K562 (cell line): Measurements from ENCODE around the gene C11orf52. TPM values are rescaled to one million over a fixed set of nuclear protein-coding genes. Genes with fewer than 3 reads are reported as not detected.

Source experiments
- BRD4 ChIP-seq: fragments of 200-600 bp; sonication (generic); IDR thresholded peaks from 2 replicates; pipeline ENCODE4 v1.6.1; 2017; ENCODE audit warnings: inconsistent platforms
- CEBPB ChIP-seq: fragments of 450-650 bp; IDR thresholded peaks from 2 replicates; pipeline ENCODE4 v1.6.1; 2016; ENCODE audit warnings: missing genetic modification characterization, missing compliant biosample characterization
- NEUROD1 ChIP-seq: fragments of 150-350 bp; IDR thresholded peaks from 2 replicates; pipeline ENCODE4 v1.6.1; 2014; ENCODE audit warnings: borderline replicate concordance, low read length, low read depth; ENCODE audit not compliant: partially characterized antibody
- NFE2 ChIP-seq: IDR thresholded peaks from 2 replicates; pipeline ENCODE4 v1.6.1; 2014; ENCODE audit warnings: antibody characterized with exemption, low read depth
- RBFOX2 ChIP-seq: fragments of 200-400 bp; formaldehyde crosslinking; IDR thresholded peaks from 2 replicates; pipeline ENCODE4 v1.6.1; 2017; ENCODE audit warnings: low read depth, mild to moderate bottlenecking, low read length, moderate library complexity
- ZNF561 ChIP-seq: fragments of 450-650 bp; formaldehyde crosslinking; conservative IDR thresholded peaks from 2 replicates; pipeline ENCODE4 v1.4.0; 2020; ENCODE audit warnings: mild to moderate bottlenecking, moderate library complexity
- ZNF766 ChIP-seq: fragments of 200-800 bp; sonication (Bioruptor generic); conservative IDR thresholded peaks from 2 replicates; pipeline ENCODE4 v1.6.1; 2016; ENCODE audit warnings: missing genetic modification characterization, missing compliant biosample characterization
- polyA plus RNA-seq, 8 experiments: library from polyadenylated mRNA; depleted of rRNA in 4 of 8; stranded (reverse) in 5 of 8; unstranded in 3 of 8; fragments of >200 nt; fragmentation: Nextera tagmentation in 2 of 8; fragmentation: Illumina TruSeq in 1 of 8; extraction: Ambion mirVana in 2 of 8; extraction: Trizol in 1 of 8; gene quantifications; 2 replicates each; pipeline versions ENCODE4 v1.2.1 to v1.2.3, GENCODE V29; 2011 to 2014; ENCODE audit warnings: inconsistent platforms in 1 of 8, missing spikeins in 1 of 8
- total RNA-seq, 7 experiments: library from RNA; depleted of rRNA in 6 of 7; stranded (reverse); fragments of >200 nt in 6 of 7; fragmentation: Illumina TruSeq in 2 of 7; extraction: Trizol in 2 of 7; gene quantifications; 2 replicates each; pipeline versions ENCODE4 v1.2.1 to v1.2.3, GENCODE V29; 2011 to 2021; ENCODE audit warnings: low replicate concordance in 1 of 7
- TF ChIP-seq, protein P1 (sequence below): sonication (generic); formaldehyde crosslinking; IDR thresholded peaks from 2 replicates; pipeline ENCODE4 v1.9.0; 2022; ENCODE audit warnings: mild to moderate bottlenecking, missing genetic modification reagents
- TF ChIP-seq, protein P2 (sequence below): fragments of 450-650 bp; IDR thresholded peaks from 2 replicates; pipeline ENCODE4 v1.6.1; 2017; ENCODE audit warnings: antibody characterized with exemption, mild to moderate bottlenecking
- TF ChIP-seq, protein P3 (sequence below): fragments of 250-450 bp; sonication (Bioruptor Pico); IDR thresholded peaks from 2 replicates; pipeline ENCODE4 v1.8.0; 2021; ENCODE audit warnings: moderate library complexity, mild to moderate bottlenecking, inconsistent platforms
- TF ChIP-seq, protein P4 (sequence below), 2 experiments: fragments of 450-650 bp; formaldehyde crosslinking in 1 of 2; IDR thresholded peaks; 2 replicates each; pipeline versions ENCODE4 v1.4.0 to v1.6.1; 2014 to 2020; ENCODE audit warnings: mild to moderate bottlenecking in 2 of 2, borderline replicate concordance in 1 of 2, low read depth in 1 of 2

C11orf52 gene
- total and polyA plus RNA-seq, 9 of the 15 experiments (the other 6 are each of a cell fraction or from before 2014, with no cell fraction given) = 0.29 to 2.9 (median 1.0) TPM

DNA sequence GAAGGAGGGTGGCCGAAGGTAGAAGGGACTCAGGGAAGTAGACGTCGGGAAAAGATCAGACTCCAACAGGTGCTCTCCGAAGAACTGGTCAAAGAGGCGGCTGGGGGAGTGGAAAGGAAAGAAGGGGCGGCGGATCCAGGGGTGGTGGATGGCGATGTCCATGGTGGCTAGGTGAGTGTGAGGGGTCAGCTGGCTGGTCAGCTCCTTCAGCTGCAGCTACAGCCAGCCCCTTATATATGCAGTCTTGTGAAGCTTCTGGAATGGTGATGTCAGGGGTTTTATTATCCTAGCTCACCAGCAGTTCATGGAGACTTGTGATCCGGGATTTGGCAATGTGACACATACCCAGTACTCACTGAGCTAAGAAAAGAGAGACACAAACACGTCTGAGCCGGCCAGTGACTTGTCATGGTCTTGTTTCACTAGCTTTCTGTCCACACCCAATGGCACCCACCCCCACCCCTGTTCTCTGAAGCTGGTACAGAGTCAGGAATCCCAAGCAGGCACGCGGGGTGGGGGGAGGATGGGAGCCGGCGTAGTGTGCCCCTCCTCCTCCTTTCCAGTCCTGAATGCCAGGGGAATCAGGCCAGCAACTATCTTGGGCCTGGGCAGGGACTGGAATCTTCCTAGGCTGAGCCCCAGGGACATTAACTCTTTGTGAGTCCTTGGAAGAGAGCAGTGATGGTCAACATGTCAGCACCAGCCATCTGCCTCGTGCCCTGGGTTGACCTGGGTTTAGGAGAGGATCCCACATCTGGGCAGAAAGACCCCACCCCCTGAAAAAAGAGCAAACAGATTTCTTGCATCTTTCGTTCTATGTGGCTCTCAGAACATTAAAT is 6.9 kb upstream of the C11orf52 start, which contains the start of gene CRYAB (continued):
- TF ChIP-seq BRD4 (no peak), CEBPB (tag) (0 out of 2 replicates have a peak, but pooled peaks have one; percentile 16), ZNF561 (no peak), RBFOX2 (no peak), NFE2 (no peak), NEUROD1 (no peak), ZNF766 (CRISPR knock-in tag) (no peak)
- TF ChIP-seq, protein P1, sequence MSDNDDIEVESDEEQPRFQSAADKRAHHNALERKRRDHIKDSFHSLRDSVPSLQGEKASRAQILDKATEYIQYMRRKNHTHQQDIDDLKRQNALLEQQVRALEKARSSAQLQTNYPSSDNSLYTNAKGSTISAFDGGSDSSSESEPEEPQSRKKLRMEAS (CRISPR knock-in tag) = 0 out of 2 replicates have a peak, but pooled peaks have one; percentile 29
- TF ChIP-seq, protein P2, sequence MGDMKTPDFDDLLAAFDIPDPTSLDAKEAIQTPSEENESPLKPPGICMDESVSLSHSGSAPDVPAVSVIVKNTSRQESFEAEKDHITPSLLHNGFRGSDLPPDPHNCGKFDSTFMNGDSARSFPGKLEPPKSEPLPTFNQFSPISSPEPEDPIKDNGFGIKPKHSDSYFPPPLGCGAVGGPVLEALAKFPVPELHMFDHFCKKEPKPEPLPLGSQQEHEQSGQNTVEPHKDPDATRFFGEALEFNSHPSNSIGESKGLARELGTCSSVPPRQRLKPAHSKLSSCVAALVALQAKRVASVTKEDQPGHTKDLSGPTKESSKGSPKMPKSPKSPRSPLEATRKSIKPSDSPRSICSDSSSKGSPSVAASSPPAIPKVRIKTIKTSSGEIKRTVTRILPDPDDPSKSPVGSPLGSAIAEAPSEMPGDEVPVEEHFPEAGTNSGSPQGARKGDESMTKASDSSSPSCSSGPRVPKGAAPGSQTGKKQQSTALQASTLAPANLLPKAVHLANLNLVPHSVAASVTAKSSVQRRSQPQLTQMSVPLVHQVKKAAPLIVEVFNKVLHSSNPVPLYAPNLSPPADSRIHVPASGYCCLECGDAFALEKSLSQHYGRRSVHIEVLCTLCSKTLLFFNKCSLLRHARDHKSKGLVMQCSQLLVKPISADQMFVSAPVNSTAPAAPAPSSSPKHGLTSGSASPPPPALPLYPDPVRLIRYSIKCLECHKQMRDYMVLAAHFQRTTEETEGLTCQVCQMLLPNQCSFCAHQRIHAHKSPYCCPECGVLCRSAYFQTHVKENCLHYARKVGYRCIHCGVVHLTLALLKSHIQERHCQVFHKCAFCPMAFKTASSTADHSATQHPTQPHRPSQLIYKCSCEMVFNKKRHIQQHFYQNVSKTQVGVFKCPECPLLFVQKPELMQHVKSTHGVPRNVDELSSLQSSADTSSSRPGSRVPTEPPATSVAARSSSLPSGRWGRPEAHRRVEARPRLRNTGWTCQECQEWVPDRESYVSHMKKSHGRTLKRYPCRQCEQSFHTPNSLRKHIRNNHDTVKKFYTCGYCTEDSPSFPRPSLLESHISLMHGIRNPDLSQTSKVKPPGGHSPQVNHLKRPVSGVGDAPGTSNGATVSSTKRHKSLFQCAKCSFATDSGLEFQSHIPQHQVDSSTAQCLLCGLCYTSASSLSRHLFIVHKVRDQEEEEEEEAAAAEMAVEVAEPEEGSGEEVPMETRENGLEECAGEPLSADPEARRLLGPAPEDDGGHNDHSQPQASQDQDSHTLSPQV = 0 out of 2 replicates have a peak, but pooled peaks have one; percentile 44
- TF ChIP-seq, protein P3, sequence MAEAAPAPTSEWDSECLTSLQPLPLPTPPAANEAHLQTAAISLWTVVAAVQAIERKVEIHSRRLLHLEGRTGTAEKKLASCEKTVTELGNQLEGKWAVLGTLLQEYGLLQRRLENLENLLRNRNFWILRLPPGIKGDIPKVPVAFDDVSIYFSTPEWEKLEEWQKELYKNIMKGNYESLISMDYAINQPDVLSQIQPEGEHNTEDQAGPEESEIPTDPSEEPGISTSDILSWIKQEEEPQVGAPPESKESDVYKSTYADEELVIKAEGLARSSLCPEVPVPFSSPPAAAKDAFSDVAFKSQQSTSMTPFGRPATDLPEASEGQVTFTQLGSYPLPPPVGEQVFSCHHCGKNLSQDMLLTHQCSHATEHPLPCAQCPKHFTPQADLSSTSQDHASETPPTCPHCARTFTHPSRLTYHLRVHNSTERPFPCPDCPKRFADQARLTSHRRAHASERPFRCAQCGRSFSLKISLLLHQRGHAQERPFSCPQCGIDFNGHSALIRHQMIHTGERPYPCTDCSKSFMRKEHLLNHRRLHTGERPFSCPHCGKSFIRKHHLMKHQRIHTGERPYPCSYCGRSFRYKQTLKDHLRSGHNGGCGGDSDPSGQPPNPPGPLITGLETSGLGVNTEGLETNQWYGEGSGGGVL (CRISPR knock-in tag) = no peak
- TF ChIP-seq, protein P4, sequence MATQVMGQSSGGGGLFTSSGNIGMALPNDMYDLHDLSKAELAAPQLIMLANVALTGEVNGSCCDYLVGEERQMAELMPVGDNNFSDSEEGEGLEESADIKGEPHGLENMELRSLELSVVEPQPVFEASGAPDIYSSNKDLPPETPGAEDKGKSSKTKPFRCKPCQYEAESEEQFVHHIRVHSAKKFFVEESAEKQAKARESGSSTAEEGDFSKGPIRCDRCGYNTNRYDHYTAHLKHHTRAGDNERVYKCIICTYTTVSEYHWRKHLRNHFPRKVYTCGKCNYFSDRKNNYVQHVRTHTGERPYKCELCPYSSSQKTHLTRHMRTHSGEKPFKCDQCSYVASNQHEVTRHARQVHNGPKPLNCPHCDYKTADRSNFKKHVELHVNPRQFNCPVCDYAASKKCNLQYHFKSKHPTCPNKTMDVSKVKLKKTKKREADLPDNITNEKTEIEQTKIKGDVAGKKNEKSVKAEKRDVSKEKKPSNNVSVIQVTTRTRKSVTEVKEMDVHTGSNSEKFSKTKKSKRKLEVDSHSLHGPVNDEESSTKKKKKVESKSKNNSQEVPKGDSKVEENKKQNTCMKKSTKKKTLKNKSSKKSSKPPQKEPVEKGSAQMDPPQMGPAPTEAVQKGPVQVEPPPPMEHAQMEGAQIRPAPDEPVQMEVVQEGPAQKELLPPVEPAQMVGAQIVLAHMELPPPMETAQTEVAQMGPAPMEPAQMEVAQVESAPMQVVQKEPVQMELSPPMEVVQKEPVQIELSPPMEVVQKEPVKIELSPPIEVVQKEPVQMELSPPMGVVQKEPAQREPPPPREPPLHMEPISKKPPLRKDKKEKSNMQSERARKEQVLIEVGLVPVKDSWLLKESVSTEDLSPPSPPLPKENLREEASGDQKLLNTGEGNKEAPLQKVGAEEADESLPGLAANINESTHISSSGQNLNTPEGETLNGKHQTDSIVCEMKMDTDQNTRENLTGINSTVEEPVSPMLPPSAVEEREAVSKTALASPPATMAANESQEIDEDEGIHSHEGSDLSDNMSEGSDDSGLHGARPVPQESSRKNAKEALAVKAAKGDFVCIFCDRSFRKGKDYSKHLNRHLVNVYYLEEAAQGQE (IDR thresholded peaks at IDR 0.05; ENCODE audit: borderline replicate concordance) = peak; percentile 34
- TF ChIP-seq, protein P4 (CRISPR knock-in tag; IDR thresholded peaks at IDR 0.05; ENCODE audit: low read depth) = no peak
